Stimulated activated CD8-positive, alpha-beta memory T cell treated with anti-CD3 and anti-CD28 coated beads, Interleukin-4, amount 100 ng/mL, for 24 hours (primary cell): ENCODE data around the gene CARD11.
A peak's percentile ranks its signal among the peaks of the same experiment; 100 is the strongest.

ENCODE experiments used
- DNase-seq: peaks from one replicate; pipeline ENCODE4 v3.0.0-alpha.2; 2020; ENCODE audit warnings: low read depth

Gene CARD11

DNA sequence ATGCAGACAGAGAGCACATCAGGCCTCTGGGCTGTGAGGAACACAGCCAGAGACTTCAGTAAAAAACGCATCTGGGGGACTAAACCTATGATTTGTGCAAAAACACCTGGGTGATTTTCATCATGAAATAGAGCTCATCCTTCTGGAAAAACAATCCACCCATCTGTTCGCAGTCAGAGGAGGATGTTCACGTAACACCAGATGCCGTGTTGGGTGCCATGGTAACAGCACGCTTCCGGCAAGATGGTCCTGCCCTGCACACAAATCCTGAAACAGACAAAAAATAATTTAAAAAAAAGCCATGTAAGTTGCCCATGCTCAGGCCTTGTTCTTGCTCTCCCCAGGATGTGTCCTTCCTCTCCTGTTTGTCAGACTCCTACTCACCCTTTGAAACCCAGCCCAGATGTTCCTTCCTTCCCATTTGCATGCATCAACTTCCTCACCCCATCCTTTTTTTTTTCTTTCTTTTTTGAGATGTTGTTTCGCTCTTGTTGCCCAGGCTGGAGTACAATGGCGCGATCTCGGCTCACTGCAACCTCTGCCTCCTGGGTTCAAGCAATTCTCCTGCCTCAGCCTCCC is 171.3 kb downstream of the CARD11 start:
- DNase-seq: no peak

DNA sequence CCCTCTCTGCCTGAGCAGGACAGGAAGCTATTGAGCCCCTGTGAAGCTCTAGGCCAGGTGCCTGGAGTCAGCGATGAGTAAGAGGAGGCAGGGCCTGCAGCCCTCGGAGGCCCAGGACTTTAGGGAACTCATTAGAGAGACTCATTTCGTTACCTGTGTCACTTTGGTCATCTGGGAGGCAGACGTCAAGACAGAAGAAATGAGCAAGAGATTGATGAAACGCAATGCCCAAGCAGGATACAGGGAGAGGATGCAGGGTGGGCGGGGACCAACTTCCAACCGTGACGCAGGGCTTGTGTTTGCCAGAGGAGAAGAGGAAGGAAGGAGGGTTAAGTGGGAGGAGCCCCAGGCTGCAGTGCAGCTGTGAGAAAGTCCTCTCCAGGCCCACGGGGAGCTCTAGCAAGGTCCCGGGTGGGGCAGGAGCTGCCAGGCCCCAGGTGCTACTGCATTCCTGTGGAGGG is 173.2 kb downstream of the CARD11 start:
- no peak for DNase-seq

DNA sequence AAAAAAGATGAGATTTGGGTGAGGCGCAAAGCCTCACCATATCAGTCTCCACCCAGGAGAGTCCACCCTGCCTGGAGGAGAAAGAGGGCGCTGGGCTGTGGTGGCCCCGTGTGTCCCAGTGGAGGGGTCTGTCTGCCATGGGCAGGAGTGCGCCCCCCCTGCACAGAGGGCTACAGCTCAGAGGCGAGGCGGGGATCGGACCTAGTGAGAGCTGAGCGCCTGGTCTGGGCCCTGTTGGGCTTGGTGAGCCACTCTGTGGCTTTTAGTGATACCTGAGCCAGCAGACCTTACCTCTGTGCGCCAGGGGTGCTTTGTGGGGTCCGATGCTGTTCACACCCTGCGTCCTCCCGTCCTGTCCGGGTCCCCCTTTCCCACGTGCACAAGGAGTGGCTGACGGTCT is 173.7 kb downstream of the CARD11 start:
- DNase-seq: no peak

DNA sequence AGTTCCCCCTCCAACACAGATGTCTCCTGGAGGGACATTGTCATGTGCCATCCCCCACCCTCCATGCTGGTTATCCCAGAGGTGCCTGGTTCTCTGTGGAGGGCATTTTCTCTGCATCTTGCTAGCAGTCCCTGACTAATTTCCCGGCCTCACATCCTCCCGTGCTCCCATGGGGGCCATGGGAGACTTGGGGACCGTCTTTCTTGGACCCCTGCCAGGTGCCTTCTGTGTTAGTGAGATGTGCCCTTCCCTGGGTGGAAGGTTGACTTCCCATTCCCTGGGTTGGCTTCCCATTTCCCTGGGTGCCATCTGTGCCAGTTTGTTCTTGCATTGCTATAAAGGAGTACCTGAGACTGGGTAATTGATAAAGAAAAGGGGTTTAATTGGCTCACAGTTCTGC is 177.1 kb downstream of the CARD11 start:
- no peak for DNase-seq

DNA sequence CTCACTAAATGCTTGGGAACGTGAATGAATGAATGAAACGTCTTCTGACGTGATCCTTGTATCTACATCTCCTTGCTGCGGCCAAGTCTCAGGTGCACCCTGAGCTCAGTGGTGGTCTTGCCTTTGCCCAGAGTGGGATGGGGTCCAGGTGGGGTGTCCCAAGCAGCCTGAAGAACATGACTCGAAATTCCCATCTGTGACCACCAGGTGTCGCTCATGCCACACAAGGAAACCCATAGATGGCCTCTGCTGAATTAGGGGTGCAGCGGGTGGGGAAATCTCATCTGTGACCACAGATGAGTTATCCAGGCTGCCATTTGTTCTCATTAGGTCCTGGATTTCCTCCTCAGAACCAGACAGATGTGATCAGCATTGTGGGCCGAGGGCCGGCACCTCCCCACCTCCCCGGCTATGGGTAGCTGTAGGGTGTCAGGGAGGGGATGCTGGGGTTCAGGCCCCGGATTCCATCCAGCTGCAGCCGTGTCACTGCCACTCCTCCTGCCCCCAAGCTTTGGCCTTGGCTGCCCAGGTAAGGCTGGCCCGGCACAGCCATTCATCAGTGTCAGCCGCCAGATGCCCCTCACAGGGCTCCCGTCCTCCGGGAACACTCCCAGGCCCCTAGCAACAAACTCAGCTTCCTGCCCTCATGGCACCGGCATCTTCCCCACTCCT is 178.5 kb downstream of the CARD11 start:
- peak; percentile 58 for DNase-seq

DNA sequence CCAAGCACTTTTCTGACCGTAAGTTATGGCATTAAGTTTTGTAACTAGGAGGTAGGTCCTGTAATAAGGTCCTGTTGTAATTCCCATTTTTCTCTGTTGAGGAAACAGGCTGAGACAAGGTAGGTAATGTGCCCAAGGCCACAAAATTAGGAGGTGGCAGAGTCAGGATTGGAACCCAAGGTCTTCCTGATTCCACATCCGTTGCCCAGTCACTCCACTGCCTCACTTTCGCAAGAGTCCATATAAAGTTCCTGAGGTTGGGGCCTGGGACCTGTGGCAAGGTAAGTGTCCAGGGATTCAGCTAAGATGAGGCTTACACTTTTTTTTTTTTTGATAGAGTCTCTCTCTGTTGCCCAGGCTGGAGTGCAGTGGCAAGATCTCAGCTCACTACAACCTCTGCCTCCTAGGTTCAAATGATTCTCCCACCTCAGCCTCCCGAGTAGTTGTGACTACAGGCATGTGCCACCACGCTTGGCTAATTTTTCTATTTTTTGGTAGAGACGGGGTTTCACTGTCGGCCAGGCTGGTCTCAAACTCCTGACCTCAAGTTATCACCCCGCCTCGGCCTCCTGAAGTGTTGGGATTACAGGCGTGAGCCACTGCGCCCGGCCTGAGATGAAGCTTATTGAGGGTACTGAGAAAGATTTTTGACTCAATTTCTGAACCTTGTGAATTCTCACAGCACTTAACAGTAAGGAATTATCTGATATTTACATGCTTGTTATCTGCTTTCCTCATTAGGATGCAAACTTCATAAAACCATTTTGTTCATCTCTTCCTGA is 179.3 kb downstream of the CARD11 start:
- DNase-seq: no peak

DNA sequence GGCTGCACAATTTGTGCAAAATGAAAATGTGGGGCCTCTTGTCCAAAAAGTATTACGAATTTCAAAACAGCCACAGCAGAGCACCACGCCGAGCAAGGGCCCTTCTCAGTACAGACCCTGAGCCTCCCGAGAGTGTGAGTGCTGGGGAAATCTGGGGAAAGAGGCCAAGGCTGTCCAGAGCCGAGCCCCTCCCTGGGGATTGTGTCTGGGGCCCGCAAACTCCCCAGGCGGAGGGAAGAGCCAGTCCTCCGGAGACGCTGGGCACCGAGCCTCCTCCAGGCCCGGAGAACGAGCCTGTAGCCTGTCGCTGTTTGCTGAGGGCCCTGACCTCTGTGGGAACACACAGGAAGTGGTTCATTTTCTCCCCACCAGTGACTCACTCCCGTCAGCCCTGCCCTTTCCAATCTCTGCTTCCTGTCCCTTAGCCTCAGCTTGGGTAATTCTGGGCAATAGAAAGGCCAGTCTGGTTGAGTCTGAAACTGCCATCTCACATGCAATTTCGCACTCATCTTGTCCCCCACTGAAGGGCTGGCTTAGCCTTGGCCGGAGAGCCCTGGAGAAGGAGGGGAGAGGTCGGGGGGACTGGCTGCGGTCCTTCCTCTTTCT is 180.1 kb downstream of the CARD11 start:
- DNase-seq: peak; percentile 58

DNA sequence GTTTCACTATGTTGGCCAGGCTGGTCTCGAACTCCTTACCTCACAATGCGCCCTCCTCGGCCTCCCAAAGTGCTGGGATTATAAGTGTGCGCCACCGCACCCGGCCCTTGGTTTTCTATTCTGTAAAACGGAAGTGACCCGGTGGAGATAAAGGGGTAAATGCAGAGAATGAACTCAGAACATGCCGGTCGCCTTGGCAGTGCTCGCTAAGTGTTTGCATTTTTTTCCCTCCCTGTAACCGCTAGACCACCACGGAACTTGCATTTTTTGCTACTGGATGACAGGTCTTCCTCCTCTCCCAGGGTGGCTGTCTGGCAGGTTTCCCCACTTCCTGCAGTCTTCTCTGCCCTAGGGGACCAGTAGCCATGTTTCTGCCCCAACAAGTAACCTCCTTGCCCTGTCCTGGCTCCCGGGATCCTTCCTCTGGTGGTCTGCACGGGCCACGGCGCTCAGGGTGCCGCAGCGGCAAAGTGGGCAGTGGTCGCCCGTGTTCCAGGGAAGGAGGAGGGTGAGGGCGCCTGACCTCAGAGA is 180.8 kb downstream of the CARD11 start:
- no peak for DNase-seq

DNA sequence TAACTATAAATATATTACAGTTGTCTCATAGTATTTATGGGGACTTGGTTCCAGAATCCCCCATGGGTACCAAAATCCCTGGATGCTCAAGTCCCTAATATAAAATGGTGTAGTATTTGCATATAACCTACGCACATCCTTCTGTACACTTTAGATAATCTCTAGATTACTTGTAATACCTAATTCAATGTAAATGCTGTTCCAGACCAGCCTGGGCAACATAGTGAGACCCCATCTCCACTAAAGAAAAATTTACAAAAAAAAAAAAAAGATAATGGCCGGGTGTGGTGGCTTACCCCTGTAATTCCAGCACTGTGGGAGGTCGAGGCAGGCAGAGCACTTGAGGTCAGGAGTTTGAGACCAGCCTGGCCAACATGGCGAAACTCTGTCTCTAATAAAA is 182.2 kb downstream of the CARD11 start:
- no peak for DNase-seq

DNA sequence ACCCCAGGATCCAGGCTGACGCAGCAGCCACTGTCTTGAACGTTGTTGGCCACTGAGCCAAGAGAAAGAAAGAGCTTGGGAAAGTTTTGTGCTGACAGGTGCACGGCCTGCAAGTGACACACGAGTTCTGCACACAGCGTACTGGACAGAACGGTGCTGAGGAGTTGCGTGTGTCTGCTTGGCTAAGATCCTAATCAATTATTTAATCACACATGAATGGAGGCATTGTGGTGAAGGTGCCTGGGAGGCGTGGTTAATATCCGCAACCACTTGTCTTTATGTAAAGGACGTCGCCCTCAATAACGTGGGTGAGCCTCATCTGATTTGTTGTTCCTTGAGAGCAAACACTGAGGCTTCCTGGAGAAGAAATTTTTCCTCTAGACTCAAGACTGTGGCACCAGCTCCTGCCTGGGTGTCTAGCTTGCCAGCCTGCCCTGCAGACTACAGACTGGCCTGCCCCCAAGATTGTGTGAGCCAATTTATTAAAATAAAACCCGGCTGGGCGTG is 183.0 kb downstream of the CARD11 start:
- no peak for DNase-seq

DNA sequence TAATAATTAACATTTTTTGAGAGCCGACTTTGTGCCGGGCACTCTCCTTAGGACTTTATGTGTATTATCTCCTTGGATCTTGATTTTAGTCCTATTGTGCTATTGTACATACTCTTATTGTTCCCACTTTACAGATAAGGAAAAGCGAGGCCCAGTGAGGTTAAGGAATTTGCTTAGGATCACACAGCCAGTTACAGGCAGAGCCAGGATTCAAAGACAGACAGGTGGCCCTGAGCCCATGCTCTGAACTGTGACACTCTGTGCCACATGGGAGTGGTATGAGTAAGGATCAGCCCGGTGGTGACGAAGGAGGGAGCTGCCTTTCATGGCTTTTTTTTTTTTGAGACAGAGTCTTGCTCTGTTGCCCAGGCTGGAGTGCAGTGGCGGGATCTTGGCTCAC is 183.7 kb downstream of the CARD11 start:
- no peak for DNase-seq

DNA sequence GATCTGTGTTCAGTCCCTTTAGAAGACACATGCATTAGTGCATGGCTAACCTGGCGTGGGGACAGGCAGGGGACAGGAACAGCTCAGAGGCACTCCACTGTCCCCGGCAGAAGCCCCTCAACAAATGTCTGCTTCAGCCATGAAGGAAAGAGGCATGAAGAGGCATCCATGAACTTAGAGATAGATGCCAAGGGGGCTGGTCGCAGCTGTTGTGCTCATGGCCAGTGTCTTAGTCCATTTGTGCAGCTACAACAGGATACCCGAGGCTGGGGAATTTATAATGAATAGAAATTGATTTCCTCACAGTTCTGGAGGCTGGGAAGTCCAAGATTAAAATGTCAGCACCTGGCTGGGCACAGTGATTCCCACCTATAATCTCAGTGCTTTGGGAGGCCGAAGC is 185.0 kb downstream of the CARD11 start:
- DNase-seq: no peak

DNA sequence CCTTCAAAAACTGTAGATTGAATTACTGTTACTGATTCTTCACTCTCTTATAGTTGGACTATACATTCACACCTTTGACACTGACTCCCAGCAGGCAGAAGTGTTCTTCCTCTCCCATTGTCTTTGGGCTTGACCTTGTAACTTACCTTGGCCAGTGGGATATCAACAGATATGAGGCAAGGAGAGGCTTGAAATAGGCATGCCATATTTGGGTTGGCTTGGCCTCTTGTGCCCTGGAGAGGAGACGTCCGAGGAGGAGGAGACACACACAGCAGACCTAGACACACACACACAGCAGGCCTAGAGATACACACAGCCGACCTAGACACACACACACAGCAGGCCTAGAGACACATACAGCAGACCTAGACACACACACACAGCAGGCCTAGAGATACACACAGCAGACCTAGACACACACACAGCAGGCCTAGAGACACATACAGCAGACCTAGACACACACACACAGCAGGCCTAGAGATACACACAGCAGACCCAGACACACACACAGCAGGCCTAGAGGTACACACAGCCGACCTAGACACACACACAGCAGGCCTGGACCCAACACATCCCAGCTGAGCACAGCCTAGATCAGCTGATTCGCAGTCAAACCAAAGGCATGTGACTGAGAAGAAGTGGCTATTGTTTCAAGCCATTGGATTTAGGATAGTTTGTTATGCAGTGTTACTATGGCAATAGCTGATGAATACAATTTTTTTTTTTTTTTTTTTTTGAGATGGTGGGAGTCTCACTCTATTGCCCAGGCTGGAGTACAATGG is 187.1 kb downstream of the CARD11 start:
- no peak for DNase-seq
